ENCODE data around the gene PPP1R2B.

DNA sequence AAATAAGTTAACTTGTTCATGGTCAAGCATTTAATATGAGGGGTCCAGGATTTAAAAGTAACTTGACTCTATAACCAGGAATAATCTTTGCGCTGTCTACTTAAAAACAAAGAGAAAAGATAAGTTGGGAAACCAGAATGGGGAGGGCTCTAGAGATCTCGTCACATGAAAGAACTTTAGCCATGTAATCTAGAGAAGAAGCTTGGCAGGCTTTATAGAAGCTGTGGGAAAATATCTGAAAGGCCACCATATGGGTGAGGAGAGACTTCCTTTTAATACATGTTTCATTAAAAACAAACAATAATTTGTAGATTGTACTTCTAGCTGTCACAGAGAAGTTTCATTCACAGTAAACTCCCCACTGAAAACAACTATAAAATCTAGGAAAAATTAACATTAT, 46.7 kb upstream of the PPP1R2B start:
- TF ChIP-seq, protein P1, sequence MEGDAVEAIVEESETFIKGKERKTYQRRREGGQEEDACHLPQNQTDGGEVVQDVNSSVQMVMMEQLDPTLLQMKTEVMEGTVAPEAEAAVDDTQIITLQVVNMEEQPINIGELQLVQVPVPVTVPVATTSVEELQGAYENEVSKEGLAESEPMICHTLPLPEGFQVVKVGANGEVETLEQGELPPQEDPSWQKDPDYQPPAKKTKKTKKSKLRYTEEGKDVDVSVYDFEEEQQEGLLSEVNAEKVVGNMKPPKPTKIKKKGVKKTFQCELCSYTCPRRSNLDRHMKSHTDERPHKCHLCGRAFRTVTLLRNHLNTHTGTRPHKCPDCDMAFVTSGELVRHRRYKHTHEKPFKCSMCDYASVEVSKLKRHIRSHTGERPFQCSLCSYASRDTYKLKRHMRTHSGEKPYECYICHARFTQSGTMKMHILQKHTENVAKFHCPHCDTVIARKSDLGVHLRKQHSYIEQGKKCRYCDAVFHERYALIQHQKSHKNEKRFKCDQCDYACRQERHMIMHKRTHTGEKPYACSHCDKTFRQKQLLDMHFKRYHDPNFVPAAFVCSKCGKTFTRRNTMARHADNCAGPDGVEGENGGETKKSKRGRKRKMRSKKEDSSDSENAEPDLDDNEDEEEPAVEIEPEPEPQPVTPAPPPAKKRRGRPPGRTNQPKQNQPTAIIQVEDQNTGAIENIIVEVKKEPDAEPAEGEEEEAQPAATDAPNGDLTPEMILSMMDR (IDR thresholded peaks at IDR 0.05), result no peak
- no peak for TF ChIP-seq POLR2A (IDR thresholded peaks at IDR 0.05)
